Brain microvascular endothelial cell (primary cell): ENCODE results near the gene SYT14.

Source experiments
- DNase-seq: peaks from one replicate; pipeline ENCODE4 v3.0.0-alpha.2; 2020
- H3K27ac ChIP-seq: fragments of 250-450 bp; sonication (Bioruptor Pico); 2 replicates; pipeline ENCODE4 v1.5.1; 2020; ENCODE audit warnings: mild to moderate bottlenecking, moderate library complexity
- H3K27me3 ChIP-seq: fragments of 250-450 bp; sonication (Bioruptor Pico); replicated peaks from 2 replicates; pipeline ENCODE4 v1.5.1; 2020; ENCODE audit warnings: mild to moderate bottlenecking
- H3K36me3 ChIP-seq: fragments of 250-450 bp; sonication (Bioruptor Pico); replicated peaks from 2 replicates; pipeline ENCODE4 v1.5.1; 2020; ENCODE audit warnings: mild to moderate bottlenecking
- H3K4me3 ChIP-seq: 2 replicates; pipeline ENCODE4 v1.5.1; 2011; ENCODE audit warnings: low read depth, mild to moderate bottlenecking, control low read depth, low read length, moderate library complexity
- CTCF ChIP-seq: IDR thresholded peaks from 2 replicates; pipeline ENCODE4 v1.5.1; 2011; ENCODE audit warnings: low read depth, mild to moderate bottlenecking, moderate library complexity, low read length, control low read depth, inconsistent platforms; ENCODE audit errors: missing control alignments
- in situ Hi-C: cut with HindIII; loops from 2 replicates; pipeline ENCODE4 v1.10.0; 2017; ENCODE audit warnings: low sequenced_read_pairs, low pct_ligation_motif_present

Gene SYT14

GRCh38 chr1:210085359-210085758 is 147.3 kb downstream of the SYT14 start:
- in situ Hi-C loops, result no loop called here
- TF ChIP-seq CTCF, result no peak
- Histone ChIP-seq H3K4me3 (no peak overlapping the region), H3K27me3 (no peaks in the 10 kb centered on the region), H3K27ac (no peak overlapping the region), H3K36me3 (no peaks in the 10 kb centered on the region)
- DNase-seq, result no peak

DNA sequence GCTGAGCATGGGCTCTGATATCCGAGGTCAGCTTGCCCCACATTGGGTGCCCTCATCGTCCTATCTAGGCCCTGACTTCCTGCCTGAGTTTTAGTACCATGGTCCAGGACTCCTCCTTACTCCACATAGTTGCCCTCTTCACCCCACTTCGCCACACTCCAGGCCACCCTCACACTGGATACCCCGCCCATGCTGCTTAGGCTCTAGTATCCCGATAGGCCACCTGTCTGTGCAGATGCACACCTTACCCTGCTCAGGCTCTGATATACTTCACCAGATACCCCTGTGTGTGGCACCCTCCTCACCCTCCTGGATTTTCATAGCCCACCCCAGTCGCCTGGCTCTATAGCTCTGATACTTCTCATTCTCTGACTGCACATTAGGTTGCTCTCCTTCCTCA is 149.0 kb downstream of the SYT14 start:
- H3K27me3 ChIP-seq, result no peaks in the 10 kb centered on the region
- H3K36me3 ChIP-seq, result no peaks in the 10 kb centered on the region
- DNase-seq, result no peak
- no peak for TF ChIP-seq CTCF
- no peak overlapping the region for H3K27ac ChIP-seq
- no peak overlapping the region for H3K4me3 ChIP-seq
- in situ Hi-C loops, result no loop called here

GRCh38 chr1:210089855-210090254 is 151.8 kb downstream of the SYT14 start:
- in situ Hi-C loops, result no loop called here
- TF ChIP-seq CTCF, result no peak
- Histone ChIP-seq H3K4me3 (no peak overlapping the region), H3K27me3 (no peaks in the 10 kb centered on the region), H3K36me3 (no peaks in the 10 kb centered on the region), H3K27ac (no peak overlapping the region)
- no peak for DNase-seq

DNA sequence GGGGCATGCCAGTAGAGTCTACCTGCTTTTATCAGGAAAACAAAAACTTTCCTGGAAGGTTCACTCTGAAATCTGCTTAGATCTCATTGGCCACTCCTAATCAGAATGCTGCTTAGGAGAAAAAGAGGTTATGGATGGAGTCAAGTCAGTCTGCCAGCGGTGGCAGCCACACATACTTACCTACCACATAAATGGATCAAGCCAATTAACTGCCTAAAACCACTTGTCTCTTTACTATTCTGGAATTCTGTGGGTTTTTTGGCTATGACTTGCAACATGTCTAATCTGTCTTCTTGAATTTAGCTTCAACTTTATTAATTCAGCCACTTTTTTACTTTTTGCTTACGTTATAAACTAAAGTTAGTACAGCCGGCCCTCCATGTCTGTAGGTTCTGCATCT is 154.3 kb downstream of the SYT14 start:
- Histone ChIP-seq H3K4me3 (no peak overlapping the region), H3K27ac (no peak overlapping the region), H3K27me3 (no peaks in the 10 kb centered on the region), H3K36me3 (no peaks in the 10 kb centered on the region)
- no peak for TF ChIP-seq CTCF
- in situ Hi-C loops, result no loop called here
- DNase-seq, result no peak

- Histone ChIP-seq H3K27ac (no peak overlapping the region), H3K36me3 (no peaks in the 10 kb centered on the region), H3K27me3 (no peaks in the 10 kb centered on the region), H3K4me3 (no peak overlapping the region)
- DNase-seq, result no peak
- in situ Hi-C loops, result no loop called here
- no peak for TF ChIP-seq CTCF
These were observed 155.4 kb downstream of the SYT14 start for GRCh38 chr1:210093461-210093860.

GRCh38 chr1:210098356-210098755 is 160.3 kb downstream of the SYT14 start:
- TF ChIP-seq CTCF, result no peak
- H3K27ac ChIP-seq, result no peak overlapping the region
- no peaks in the 10 kb centered on the region for H3K27me3 ChIP-seq
- in situ Hi-C loops, result no loop called here
- no peaks in the 10 kb centered on the region for H3K36me3 ChIP-seq
- no peak overlapping the region for H3K4me3 ChIP-seq
- no peak for DNase-seq
